SJCRH30 (cell line): Measurements from ENCODE around the gene BBS12. TPM values are rescaled to one million over a fixed set of nuclear protein-coding genes. Genes with fewer than 3 reads are reported as not detected.
A peak's percentile ranks its signal among the peaks of the same experiment; 100 is the strongest.

Experiments used
- DNase-seq, 2 experiments: peaks; one replicate each; pipeline ENCODE4 v3.0.0-alpha.2; 2015 to 2020
- H3K27ac ChIP-seq: fragments of 250-450 bp; sonication (Bioruptor Pico); 2 replicates; pipeline ENCODE4 v1.5.1; 2020; ENCODE audit warnings: mild to moderate bottlenecking, moderate library complexity
- H3K27me3 ChIP-seq: fragments of 250-450 bp; sonication (Bioruptor Pico); 2 replicates; pipeline ENCODE4 v1.5.1; 2020; ENCODE audit warnings: mild to moderate bottlenecking, moderate library complexity
- H3K36me3 ChIP-seq: fragments of 250-450 bp; sonication (Bioruptor Pico); 2 replicates; pipeline ENCODE4 v1.5.1; 2020; ENCODE audit warnings: mild to moderate bottlenecking, moderate library complexity
- H3K4me1 ChIP-seq: fragments of 250-450 bp; sonication (Bioruptor Pico); 2 replicates; pipeline ENCODE4 v1.5.1; 2020; ENCODE audit warnings: mild to moderate bottlenecking, moderate library complexity
- H3K4me3 ChIP-seq: fragments of 250-450 bp; sonication (Bioruptor Pico); 2 replicates; pipeline ENCODE4 v1.5.1; 2020; ENCODE audit warnings: mild to moderate bottlenecking, moderate library complexity
- H3K9me3 ChIP-seq: fragments of 250-450 bp; sonication (Bioruptor Pico); replicated peaks from 2 replicates; pipeline ENCODE4 v1.5.1; 2020; ENCODE audit warnings: mild to moderate bottlenecking, moderate library complexity
- total RNA-seq: library from RNA; depleted of rRNA; stranded (reverse); fragments of >200 nt; shearing (Covaris generic); gene quantifications from 2 replicates; pipeline ENCODE4 v1.2.3, GENCODE V29; 2014

The BBS12 gene
- total RNA-seq, 1 experiment from 2014 or later = 4.2 TPM

- H3K4me3 ChIP-seq = no peak overlapping the region
- no peaks in the 10 kb centered on the region for H3K27me3 ChIP-seq
- peaks cover 15% of the 10 kb centered on the region for H3K4me1 ChIP-seq
- H3K36me3 ChIP-seq = no peaks in the 10 kb centered on the region
- DNase-seq = no peak
- H3K9me3 ChIP-seq = no peaks in the 10 kb centered on the region
- no peak overlapping the region for H3K27ac ChIP-seq
Measured at GRCh38 chr4:122742933-122743829, 10.7 kb downstream of the BBS12 start.

- no peaks in the 10 kb centered on the region; the same call in 1 of the 2 replicates for H3K36me3 ChIP-seq
- H3K27me3 ChIP-seq = no peaks in the 10 kb centered on the region
- no peak overlapping the region for H3K4me3 ChIP-seq
- no peak for DNase-seq
- H3K27ac ChIP-seq = no peak overlapping the region
- H3K4me1 ChIP-seq = peaks cover 5% of the 10 kb centered on the region
- H3K9me3 ChIP-seq = no peaks in the 10 kb centered on the region
Measured at GRCh38 chr4:122744229-122744628, 11.7 kb downstream of the BBS12 start.

- Histone ChIP-seq H3K27me3 (no peaks in the 10 kb centered on the region), H3K4me3 (no peak overlapping the region), H3K36me3 (no peaks in the 10 kb centered on the region; the same call in 1 of the 2 replicates), H3K9me3 (0 out of 2 replicates have a peak, but pooled peaks cover 5% of the 10 kb centered on the region), H3K27ac (no peak overlapping the region), H3K4me1 (no peaks in the 10 kb centered on the region)
- no peak for DNase-seq
Measured at GRCh38 chr4:122746485-122746965, 14.0 kb downstream of the BBS12 start.

- H3K27ac ChIP-seq = no peak overlapping the region
- H3K4me3 ChIP-seq = no peak overlapping the region
- H3K9me3 ChIP-seq = 0 out of 2 replicates have a peak, but pooled peaks cover 9% of the 10 kb centered on the region
- no peak for DNase-seq
- H3K36me3 ChIP-seq = no peaks in the 10 kb centered on the region; the same call in 1 of the 2 replicates
- H3K4me1 ChIP-seq = no peaks in the 10 kb centered on the region
- no peaks in the 10 kb centered on the region for H3K27me3 ChIP-seq
Measured at GRCh38 chr4:122747068-122747467, 14.6 kb downstream of the BBS12 start.

- H3K27ac ChIP-seq = no peak overlapping the region
- no peaks in the 10 kb centered on the region for H3K27me3 ChIP-seq
- H3K36me3 ChIP-seq = no peaks in the 10 kb centered on the region; the same call in 1 of the 2 replicates
- DNase-seq = no peak
- H3K9me3 ChIP-seq = 0 out of 2 replicates have a peak, but pooled peaks cover 9% of the 10 kb centered on the region
- H3K4me1 ChIP-seq = no peaks in the 10 kb centered on the region
- no peak overlapping the region for H3K4me3 ChIP-seq
Measured at GRCh38 chr4:122747883-122748282, 15.4 kb downstream of the BBS12 start.

- no peak overlapping the region for H3K4me3 ChIP-seq
- no peaks in the 10 kb centered on the region for H3K4me1 ChIP-seq
- H3K27me3 ChIP-seq = no peaks in the 10 kb centered on the region
- 0 out of 2 replicates have a peak, but pooled peaks cover 9% of the 10 kb centered on the region for H3K9me3 ChIP-seq
- no peak for DNase-seq
- no peak overlapping the region for H3K27ac ChIP-seq
- no peaks in the 10 kb centered on the region; the same call in 1 of the 2 replicates for H3K36me3 ChIP-seq
Measured at GRCh38 chr4:122749704-122750454, 17.4 kb downstream of the BBS12 start.

GRCh38 chr4:122755675-122756074, 23.2 kb downstream of the BBS12 start:
- Histone ChIP-seq H3K36me3 (no peaks in the 10 kb centered on the region), H3K9me3 (0 out of 2 replicates have a peak, but pooled peaks cover 9% of the 10 kb centered on the region)

GRCh38 chr4:122758033-122758432, 25.5 kb downstream of the BBS12 start:
- Histone ChIP-seq H3K27me3 (no peaks in the 10 kb centered on the region), H3K4me1 (0 out of 2 replicates have a peak, but pooled peaks cover 4% of the 10 kb centered on the region), H3K36me3 (no peaks in the 10 kb centered on the region), H3K27ac (no peak overlapping the region), H3K9me3 (no peaks in the 10 kb centered on the region), H3K4me3 (no peak overlapping the region)
- DNase-seq = peak in 1 of 2 experiments; percentile 64

More at GRCh38 chr4:122755675-122756074, 23.2 kb downstream of the BBS12 start:
- Histone ChIP-seq H3K27me3 (no peaks in the 10 kb centered on the region), H3K4me1 (0 out of 2 replicates have a peak, but pooled peaks cover 4% of the 10 kb centered on the region), H3K4me3 (no peak overlapping the region), H3K27ac (no peak overlapping the region)
- DNase-seq = no peak

GRCh38 chr4:122759639-122760310, 27.3 kb downstream of the BBS12 start:
- DNase-seq = no peak
- H3K36me3 ChIP-seq = no peaks in the 10 kb centered on the region
- H3K27ac ChIP-seq = no peak overlapping the region

GRCh38 chr4:122762520-122762919, 30.0 kb downstream of the BBS12 start:
- no peak overlapping the region for H3K4me3 ChIP-seq
- no peak overlapping the region for H3K27ac ChIP-seq
- no peaks in the 10 kb centered on the region for H3K27me3 ChIP-seq
- H3K36me3 ChIP-seq = no peaks in the 10 kb centered on the region
- DNase-seq = no peak
- H3K4me1 ChIP-seq = 0 out of 2 replicates have a peak, but pooled peaks cover 4% of the 10 kb centered on the region
- H3K9me3 ChIP-seq = no peaks in the 10 kb centered on the region

More at GRCh38 chr4:122759639-122760310, 27.3 kb downstream of the BBS12 start:
- Histone ChIP-seq H3K4me1 (0 out of 2 replicates have a peak, but pooled peaks cover 4% of the 10 kb centered on the region), H3K9me3 (no peaks in the 10 kb centered on the region), H3K4me3 (no peak overlapping the region), H3K27me3 (no peaks in the 10 kb centered on the region)

- no peaks in the 10 kb centered on the region for H3K36me3 ChIP-seq
- no peak overlapping the region for H3K4me3 ChIP-seq
- H3K4me1 ChIP-seq = 0 out of 2 replicates have a peak, but pooled peaks cover 3% of the 10 kb centered on the region
- H3K27me3 ChIP-seq = no peaks in the 10 kb centered on the region
- no peak overlapping the region for H3K27ac ChIP-seq
- no peak for DNase-seq
- H3K9me3 ChIP-seq = no peaks in the 10 kb centered on the region
Measured at GRCh38 chr4:122762966-122763716, 30.6 kb downstream of the BBS12 start.

- DNase-seq = no peak
- no peaks in the 10 kb centered on the region for H3K27me3 ChIP-seq
- no peaks in the 10 kb centered on the region for H3K36me3 ChIP-seq
- H3K4me3 ChIP-seq = no peak overlapping the region
- H3K27ac ChIP-seq = no peak overlapping the region
- no peaks in the 10 kb centered on the region for H3K9me3 ChIP-seq
- H3K4me1 ChIP-seq = no peaks in the 10 kb centered on the region
Measured at GRCh38 chr4:122764071-122764820, 31.7 kb downstream of the BBS12 start.

- H3K4me1 ChIP-seq = no peaks in the 10 kb centered on the region
- no peaks in the 10 kb centered on the region for H3K36me3 ChIP-seq
- no peaks in the 10 kb centered on the region for H3K27me3 ChIP-seq
- no peak for DNase-seq
- no peak overlapping the region for H3K4me3 ChIP-seq
- H3K9me3 ChIP-seq = no peaks in the 10 kb centered on the region
- no peak overlapping the region for H3K27ac ChIP-seq
Measured at GRCh38 chr4:122764821-122765215, 32.3 kb downstream of the BBS12 start.
